K562 (cell line): ENCODE data around the gene F13A1.

ENCODE experiments used
- CEBPB ChIP-seq: fragments of 450-650 bp; IDR thresholded peaks from 2 replicates; pipeline ENCODE4 v1.6.1; 2016; ENCODE audit warnings: missing genetic modification characterization, missing compliant biosample characterization
- CTCF ChIP-seq, 3 experiments: IDR thresholded peaks in 2 of 3; conservative IDR thresholded peaks in 1 of 3; 2 replicates each; pipeline ENCODE4 v1.5.1; 2011 to 2012; ENCODE audit warnings: low read length in 3 of 3, mild to moderate bottlenecking in 3 of 3, control low read depth in 2 of 3, improper control_type of control experiment in 1 of 3, inconsistent platforms in 1 of 3, low read depth in 1 of 3, mixed read lengths in 1 of 3, moderate library complexity in 1 of 3; ENCODE audit not compliant: insufficient read depth in 2 of 3
- EP300 ChIP-seq: IDR thresholded peaks from 2 replicates; pipeline ENCODE4 v1.6.1; 2012; ENCODE audit warnings: low read length, improper control_type of control experiment
- EP400 ChIP-seq: fragments of 450-650 bp; IDR thresholded peaks from 2 replicates; pipeline ENCODE4 v1.6.1; 2017; ENCODE audit warnings: antibody characterized with exemption, mild to moderate bottlenecking, moderate library complexity
- GATA2 ChIP-seq: sonication (generic); formaldehyde crosslinking; IDR thresholded peaks from 2 replicates; pipeline ENCODE4 v1.4.0; 2020; ENCODE audit warnings: mild to moderate bottlenecking, missing genetic modification reagents
- MYC ChIP-seq, 2 experiments: fragments of 250-450 bp in 1 of 2; sonication (Bioruptor Pico) in 1 of 2; IDR thresholded peaks; 2 replicates each; pipeline versions ENCODE4 v1.5.1 to v1.6.1; 2012 to 2021; ENCODE audit warnings: low read depth in 2 of 2, borderline replicate concordance in 1 of 2, improper control_type of control experiment in 1 of 2, low read length in 1 of 2, mild to moderate bottlenecking in 1 of 2, moderate library complexity in 1 of 2
- SRF ChIP-seq, 2 experiments: fragments of 250-450, 450-650 bp in 1 of 2; sonication (Bioruptor Pico) in 1 of 2; sonication (generic) in 1 of 2; formaldehyde crosslinking; IDR thresholded peaks; 2 replicates each; pipeline versions ENCODE4 v1.5.0 to v1.5.1; 2020 to 2022; ENCODE audit warnings: mild to moderate bottlenecking in 1 of 2, missing genetic modification reagents in 1 of 2
- TAF1 ChIP-seq: IDR thresholded peaks from 2 replicates; pipeline ENCODE4 v1.6.1; 2011; ENCODE audit warnings: mild to moderate bottlenecking, low read length, moderate library complexity; ENCODE audit not compliant: insufficient read depth, control insufficient read depth, severe bottlenecking; ENCODE audit errors: extremely low read depth
- ZSCAN32 ChIP-seq: fragments of 450-650 bp; formaldehyde crosslinking; IDR thresholded peaks from 2 replicates; pipeline ENCODE4 v1.4.0; 2020; ENCODE audit warnings: mild to moderate bottlenecking, moderate library complexity

- TF ChIP-seq CEBPB (no peak), CTCF (IDR thresholded peaks at IDR 0.05 in 2 of 3, conservative IDR thresholded peaks at IDR 0.05 in 1 of 3; ENCODE audit: insufficient read depth in 2 of 3, low read depth in 1 of 3, low read length in 3 of 3) (no peak), EP400 (no peak), SRF (CRISPR knock-in tag; IDR thresholded peaks at IDR 0.05) (no peak), GATA2 (no peak), MYC (IDR thresholded peaks at IDR 0.05; ENCODE audit: low read depth, low read length) (no peak), MYC (CRISPR knock-in tag; IDR thresholded peaks at IDR 0.05; ENCODE audit: borderline replicate concordance, low read depth) (no peak), ZSCAN32 (CRISPR knock-in tag) (no peak), EP300 (no peak), TAF1 (no peak)
These were observed 60.2 kb downstream of the F13A1 start for GRCh38 chr6:6260196-6260722.
